NCI-H2081 treated with DMSO at 0.1 percent for 48 hours (cell line): ENCODE data around the gene MCOLN3.
A peak's percentile ranks its signal among the peaks of the same experiment; 100 is the strongest.

Experiments
- DNase-seq: peaks from one replicate; lab custom pipeline; 2025; lab: John Stamatoyannopoulos, UW

MCOLN3 gene

GRCh38 chr1:85048296-85049064 lies at the start of gene MCOLN3:
MCOLN3 (minus strand) TSS chr1:85048500; CDS start chr1:85045360, 3,140 bp downstream.
- DNase-seq, result no peak

GRCh38 chr1:85093644-85094043 lies 45.3 kb upstream of the MCOLN3 start:
- no peak for DNase-seq

- DNase-seq, result no peak
These were observed 43.5 kb upstream of the MCOLN3 start for GRCh38 chr1:85091671-85092280.

- DNase-seq, result no peak
These were observed 41.9 kb upstream of the MCOLN3 start for GRCh38 chr1:85090225-85090624.

- no peak for DNase-seq
These were observed 40.9 kb upstream of the MCOLN3 start for GRCh38 chr1:85089203-85089602.

- DNase-seq, result no peak
These were observed 40.1 kb upstream of the MCOLN3 start for GRCh38 chr1:85088408-85088784.

GRCh38 chr1:85087659-85088407 lies 39.5 kb upstream of the MCOLN3 start:
- no peak for DNase-seq

GRCh38 chr1:85085417-85085816 lies 37.1 kb upstream of the MCOLN3 start:
- no peak for DNase-seq

GRCh38 chr1:85078903-85079302 lies 30.6 kb upstream of the MCOLN3 start:
- no peak for DNase-seq

- no peak for DNase-seq
These were observed 26.2 kb upstream of the MCOLN3 start for GRCh38 chr1:85074365-85074964.

- DNase-seq, result no peak
These were observed 22.7 kb upstream of the MCOLN3 start for GRCh38 chr1:85070972-85071492.

- DNase-seq, result no peak
These were observed 20.5 kb upstream of the MCOLN3 start for GRCh38 chr1:85068846-85069245.

- no peak for DNase-seq
These were observed 17.2 kb upstream of the MCOLN3 start for GRCh38 chr1:85065550-85065949.

GRCh38 chr1:85062425-85063026 lies 14.2 kb upstream of the MCOLN3 start:
- no peak for DNase-seq

- peak; percentile 32 for DNase-seq
These were observed 13.6 kb upstream of the MCOLN3 start for GRCh38 chr1:85061711-85062424.

GRCh38 chr1:85060038-85060437 lies 11.7 kb upstream of the MCOLN3 start:
- DNase-seq, result no peak

GRCh38 chr1:85059563-85059962 lies 11.3 kb upstream of the MCOLN3 start:
- DNase-seq, result no peak

GRCh38 chr1:85058786-85059185 lies 10.5 kb upstream of the MCOLN3 start:
- no peak for DNase-seq

GRCh38 chr1:85058311-85058710 lies 10.0 kb upstream of the MCOLN3 start:
- DNase-seq, result no peak

- no peak for DNase-seq
These were observed 6.4 kb upstream of the MCOLN3 start for GRCh38 chr1:85054664-85055063.

- DNase-seq, result no peak
These were observed 1.5 kb upstream of the MCOLN3 start for GRCh38 chr1:85049735-85050166.
